HG03139 (cell line): ENCODE data around the gene ECT2.
"Not testable (repeated sequence)": the region's sequence is repeated elsewhere in the genome, so short reads cannot be mapped to it uniquely, and the experiment has no call there.

Experiments
- ATAC-seq: cut with Tn5 transposase; IDR thresholded peaks from one replicate; pipeline ENCODE4 v1.9.1; 2021; ENCODE audit not compliant: unreplicated experiment

ECT2 gene

GRCh38 chr3:172726380-172726779, 24.1 kb upstream of the ECT2 start:
- no peak for ATAC-seq

GRCh38 chr3:172735014-172735413, 15.5 kb upstream of the ECT2 start:
- ATAC-seq: no peak

DNA sequence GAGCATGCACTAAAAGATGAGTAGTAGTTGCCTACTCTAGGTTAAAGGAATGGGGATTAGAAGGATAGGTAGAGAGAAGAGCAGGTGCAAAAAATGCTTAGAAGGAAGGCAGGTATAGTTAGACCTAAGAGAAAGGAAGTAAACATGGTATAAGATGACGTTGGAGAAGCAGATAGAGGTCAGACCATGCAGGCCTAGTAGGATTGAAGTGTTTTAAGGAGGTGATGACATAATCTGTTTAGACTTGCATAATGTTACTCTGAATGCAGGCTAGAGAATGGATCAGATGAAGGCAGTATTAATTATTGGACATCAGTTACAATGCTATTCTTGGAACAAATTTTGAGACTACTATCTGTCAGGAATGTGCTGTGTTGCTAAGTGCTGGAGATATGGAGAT, 11.1 kb upstream of the ECT2 start:
- ATAC-seq: no peak

DNA sequence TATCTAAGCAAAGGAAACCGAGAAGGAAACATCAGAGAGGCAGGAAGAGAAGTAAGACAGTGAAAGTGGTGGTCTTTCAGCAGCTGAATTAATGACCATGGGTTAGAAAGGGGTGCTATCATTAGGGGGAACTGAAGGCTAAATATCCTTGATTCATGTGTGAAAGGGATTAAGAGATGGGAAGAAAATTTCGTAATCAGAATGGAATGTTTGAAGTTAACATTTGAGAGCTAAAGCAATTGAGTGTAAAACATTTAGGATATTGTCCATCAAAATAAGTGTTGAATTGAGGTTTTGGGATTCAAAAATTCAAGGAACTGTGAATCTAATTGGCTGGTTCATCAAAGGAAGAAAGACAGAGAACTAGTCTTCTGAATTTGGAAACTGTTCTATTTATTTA, 4.1 kb upstream of the ECT2 start:
- no peak for ATAC-seq

DNA sequence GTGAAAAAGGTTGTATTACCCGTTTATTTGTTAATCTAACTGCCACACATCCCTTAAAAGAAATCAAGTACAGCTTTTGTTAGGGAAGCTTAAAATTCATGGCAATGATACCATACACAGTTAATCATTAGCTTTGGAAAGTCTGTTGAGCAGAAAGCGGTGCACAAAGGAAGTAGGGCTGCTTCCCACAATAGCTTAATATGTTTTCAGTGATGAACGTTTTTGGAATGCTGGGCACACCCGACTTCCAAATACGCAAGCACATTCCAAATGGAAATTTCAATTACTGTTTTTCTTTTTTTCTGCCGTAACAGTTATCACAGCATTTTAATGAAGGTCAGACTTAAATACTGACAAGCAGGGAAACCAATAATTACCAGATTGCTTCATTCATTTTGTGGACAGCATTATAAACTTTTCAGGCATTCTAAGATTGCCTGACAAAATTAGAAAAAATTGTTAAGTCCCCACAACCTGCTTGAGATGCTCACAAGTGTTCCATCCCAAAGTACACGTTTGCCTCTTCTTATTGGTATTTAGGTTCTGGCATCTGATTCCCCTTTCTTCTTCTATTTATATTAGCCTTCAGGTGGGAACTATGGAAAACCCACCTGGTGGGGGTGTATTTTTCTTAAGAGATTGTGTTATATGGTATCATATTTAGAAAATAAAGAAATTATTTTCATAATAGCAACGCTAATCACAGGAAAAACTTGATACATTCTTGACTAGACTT, 1.1 kb upstream of the ECT2 start:
- no peak for ATAC-seq

DNA sequence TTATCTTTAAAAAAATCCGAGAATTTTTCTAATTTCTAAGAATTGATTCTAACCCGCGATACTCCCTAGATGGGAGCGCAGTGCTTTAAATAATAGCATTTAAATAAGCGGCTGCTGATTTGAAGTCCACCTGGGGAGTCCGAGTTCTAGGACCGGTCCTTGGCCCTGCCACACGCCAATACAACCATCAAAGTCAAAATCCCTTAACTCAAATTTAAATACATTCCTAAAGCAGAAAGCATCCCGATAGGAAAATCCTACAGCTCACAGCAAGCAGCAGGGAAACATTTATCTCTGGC, 508 bp upstream of the ECT2 start:
- ATAC-seq: no peak

DNA sequence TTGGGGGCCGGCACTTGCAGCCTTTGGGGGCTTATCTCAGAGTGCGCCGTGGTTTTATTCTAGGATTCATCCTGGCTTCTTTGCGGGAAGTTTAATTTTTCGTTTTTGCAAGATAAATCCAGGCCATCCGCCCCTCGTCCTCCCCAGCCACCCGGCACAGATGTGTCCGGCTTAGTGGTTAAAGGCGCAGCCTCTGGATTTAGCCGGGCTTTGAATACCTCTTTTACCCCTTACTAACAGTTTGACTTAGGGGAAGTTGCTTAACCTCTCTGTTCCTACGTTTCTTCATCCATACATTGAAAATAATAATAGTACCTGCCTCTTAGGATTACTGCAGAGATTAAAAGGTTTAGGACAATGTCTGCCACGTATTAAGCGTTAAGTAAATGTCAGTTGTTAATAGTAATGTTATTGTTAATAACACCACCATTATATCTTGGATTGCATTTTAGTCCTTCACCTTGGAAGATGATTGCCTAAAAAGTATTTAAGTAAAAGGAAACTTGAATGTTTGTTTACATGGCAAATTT, 714 bp downstream of the ECT2 start:
- ATAC-seq: no peak

- no peak for ATAC-seq
These were observed 2.1 kb downstream of the ECT2 start for GRCh38 chr3:172752651-172753050.

GRCh38 chr3:172753125-172753524, 2.6 kb downstream of the ECT2 start:
- ATAC-seq: no peak

DNA sequence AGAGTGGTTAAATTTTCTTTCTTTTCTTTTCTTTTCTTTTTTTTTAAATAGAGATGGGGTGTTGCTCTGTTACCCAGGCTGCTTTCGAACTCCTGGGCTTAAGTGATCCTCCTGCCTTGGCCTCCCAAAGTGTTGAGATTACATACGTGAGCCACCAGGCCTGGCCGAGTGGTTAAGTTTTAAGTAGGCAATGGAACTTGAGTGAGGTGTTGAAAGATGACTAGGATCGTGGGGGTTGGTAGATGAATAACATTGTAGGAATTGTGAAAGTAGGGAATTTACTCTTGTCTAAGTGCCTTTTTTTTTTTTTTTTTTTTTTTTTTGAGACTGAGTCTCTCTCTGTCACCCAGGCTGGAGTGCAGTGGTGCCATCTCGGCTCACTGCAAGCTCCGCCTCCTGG, 9.9 kb downstream of the ECT2 start:
- ATAC-seq: not testable (repeated sequence)

DNA sequence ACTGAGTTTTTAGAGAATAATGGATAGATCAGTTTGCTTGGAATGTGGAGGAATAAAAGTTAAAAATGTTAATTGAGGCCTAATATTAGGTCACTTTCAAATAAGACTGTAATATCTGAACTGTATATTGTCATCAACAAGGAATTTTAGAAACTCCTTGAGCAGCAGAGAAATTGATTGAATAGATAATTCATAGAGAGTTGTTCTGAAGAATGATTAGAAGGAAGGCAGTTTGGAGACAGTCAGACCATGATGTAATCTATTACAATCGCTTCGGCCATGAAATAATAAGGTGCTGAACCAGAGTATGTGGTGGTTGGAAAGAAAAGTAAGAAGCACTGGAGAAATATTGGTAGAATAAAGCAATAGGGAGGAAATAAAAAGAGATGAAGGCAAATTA, 15.7 kb downstream of the ECT2 start:
- ATAC-seq: no peak

GRCh38 chr3:172766718-172767405, 16.3 kb downstream of the ECT2 start:
- ATAC-seq: no peak

DNA sequence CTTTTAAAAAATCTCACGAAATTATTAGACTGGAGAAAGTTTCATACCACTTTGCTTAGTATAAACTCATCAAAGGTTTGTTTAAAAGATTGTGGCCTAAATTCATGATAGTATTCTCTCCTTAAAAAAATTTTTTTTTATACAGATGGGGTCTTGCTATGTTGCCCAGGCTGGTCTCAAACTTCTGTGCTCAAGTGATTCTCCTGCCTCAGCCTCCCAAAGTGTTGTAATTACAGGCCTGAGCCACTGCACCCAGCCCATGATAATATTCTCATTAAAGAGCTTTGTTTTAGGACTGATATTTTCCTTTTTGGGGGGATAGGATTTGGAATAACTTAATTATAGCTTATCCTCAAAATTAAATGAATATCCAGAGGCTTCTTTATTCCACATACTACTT, 19.9 kb downstream of the ECT2 start:
- no peak for ATAC-seq

GRCh38 chr3:172771672-172772071, 21.1 kb downstream of the ECT2 start:
- no peak for ATAC-seq

GRCh38 chr3:172776049-172776717, 25.7 kb downstream of the ECT2 start:
- no peak for ATAC-seq

DNA sequence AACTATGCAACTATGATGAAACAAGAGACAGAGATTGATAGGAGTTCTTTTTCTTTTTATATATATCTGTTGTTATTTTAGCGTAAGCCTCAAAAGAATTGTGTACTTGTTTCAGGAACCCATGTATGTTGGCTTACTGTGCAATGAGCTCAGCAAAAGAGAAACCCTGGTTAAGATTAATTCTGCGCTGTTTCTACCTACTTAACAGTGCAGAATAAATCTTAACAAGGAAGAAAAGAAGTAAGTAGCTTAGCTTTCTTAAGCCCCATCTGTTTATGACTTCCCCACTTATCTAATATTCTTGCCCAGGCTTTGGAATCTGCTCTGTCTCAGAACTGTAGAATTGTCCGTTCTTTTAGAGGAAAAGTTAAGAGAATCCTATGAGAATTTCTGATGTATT, 27.4 kb downstream of the ECT2 start:
- no peak for ATAC-seq

DNA sequence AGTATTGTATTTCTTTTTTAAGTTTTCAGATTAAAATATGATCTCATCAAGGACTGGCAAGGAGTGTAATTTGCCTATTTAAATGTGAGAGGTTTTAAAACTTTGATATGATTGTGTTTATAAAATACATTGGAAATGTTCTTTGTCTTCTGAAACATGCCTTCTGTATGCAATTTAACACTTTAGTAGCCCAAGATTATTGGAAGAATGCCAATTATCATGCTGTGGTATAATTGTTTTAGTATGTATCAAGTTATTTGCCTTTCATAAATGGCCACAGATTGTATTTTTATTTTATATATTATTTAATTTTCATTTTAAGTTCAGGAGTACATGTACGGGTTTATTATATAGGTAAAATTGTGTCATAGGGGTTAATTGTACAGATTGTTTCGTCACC, 31.7 kb downstream of the ECT2 start:
- ATAC-seq: no peak

DNA sequence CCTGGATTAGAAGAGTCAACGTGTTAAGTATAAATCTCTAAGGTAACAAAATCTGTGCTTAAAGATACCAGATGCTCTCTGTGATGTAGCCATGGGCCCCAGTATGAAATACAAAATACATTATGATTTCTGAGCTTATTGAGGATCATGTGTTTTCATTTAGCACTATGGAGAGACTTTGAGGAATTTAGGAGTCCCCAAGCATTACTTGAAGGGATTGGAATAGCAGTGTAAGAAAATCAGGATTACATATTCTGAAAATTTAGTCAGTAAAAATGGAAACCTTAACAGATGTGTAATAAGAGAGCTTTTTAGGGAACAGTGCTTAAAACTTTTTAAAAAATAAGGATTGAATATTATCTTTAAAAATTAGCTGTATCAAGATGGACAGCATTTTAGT, 35.5 kb downstream of the ECT2 start:
- no peak for ATAC-seq

- no peak for ATAC-seq
These were observed 36.5 kb downstream of the ECT2 start for GRCh38 chr3:172787019-172787418.

- ATAC-seq: no peak
These were observed 37.2 kb downstream of the ECT2 start for GRCh38 chr3:172787746-172788145.

DNA sequence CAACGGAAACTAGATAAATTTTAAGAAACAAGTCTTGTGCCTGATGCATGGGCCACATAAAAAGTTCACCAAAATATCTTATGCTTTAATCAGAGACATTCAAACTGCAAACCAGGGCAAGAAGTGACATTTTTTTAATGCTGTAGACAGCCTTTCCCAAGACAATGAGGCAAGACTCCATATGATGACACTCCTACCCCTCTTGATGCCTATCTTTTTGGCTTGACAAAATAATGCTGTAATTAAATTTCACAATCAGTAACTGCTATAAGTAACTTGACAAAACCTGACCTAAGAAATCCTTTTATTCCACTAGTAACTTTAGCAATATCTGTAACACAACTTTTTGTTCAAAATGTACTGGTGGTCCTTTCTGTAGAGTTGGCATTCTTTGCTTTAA, 48.7 kb downstream of the ECT2 start:
- ATAC-seq: no peak

- ATAC-seq: no peak
These were observed 49.6 kb downstream of the ECT2 start for GRCh38 chr3:172800156-172800555.
